Measurements from ENCODE around the gene INAVA. TPM values are rescaled to one million over a fixed set of nuclear protein-coding genes. Genes with fewer than 3 reads are reported as not detected.

Gene INAVA
- total RNA-seq = under 0.01 and 0.18 TPM in 2 replicates

DNA sequence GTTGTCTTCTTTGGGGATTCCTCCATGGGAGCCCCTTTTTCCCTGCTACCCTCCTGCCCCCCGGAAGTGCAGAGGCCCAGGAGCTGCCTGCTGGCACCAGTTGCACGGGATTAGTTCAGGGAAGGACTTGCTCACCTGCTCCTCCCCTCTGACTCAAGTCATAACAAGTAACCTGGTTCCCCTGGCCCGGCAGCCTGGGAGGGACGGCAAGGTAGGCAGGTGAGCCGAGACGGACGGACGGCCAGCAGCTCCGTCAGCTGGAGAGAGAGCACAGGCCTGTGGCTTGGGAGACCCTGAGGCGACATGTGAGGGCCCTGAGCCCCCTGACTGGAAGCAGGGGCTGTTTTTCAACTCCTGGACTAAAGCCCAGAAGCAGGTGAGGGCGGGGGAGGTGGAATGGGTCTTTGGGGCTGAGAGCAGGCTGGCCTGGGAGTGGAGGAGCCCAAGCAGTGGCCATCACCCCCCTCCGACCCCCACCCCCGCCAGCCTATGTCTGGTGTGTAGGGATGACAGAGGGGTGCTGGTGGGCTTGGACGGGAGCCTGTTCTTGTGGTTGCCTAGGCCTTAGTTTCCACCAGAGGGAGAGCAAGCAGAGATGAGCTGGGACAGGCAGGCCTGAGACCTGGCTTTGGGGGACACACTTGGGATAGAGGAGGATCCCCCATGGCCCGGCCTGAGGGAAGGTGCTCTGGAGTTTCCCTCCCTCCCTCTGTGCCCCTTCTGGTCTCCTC, at the start of gene INAVA:
Gene INAVA, plus strand, starts transcription at position 189 of the 731 bp plus-strand sequence. CDS start 3,501 bp downstream, outside the sequence.

DNA sequence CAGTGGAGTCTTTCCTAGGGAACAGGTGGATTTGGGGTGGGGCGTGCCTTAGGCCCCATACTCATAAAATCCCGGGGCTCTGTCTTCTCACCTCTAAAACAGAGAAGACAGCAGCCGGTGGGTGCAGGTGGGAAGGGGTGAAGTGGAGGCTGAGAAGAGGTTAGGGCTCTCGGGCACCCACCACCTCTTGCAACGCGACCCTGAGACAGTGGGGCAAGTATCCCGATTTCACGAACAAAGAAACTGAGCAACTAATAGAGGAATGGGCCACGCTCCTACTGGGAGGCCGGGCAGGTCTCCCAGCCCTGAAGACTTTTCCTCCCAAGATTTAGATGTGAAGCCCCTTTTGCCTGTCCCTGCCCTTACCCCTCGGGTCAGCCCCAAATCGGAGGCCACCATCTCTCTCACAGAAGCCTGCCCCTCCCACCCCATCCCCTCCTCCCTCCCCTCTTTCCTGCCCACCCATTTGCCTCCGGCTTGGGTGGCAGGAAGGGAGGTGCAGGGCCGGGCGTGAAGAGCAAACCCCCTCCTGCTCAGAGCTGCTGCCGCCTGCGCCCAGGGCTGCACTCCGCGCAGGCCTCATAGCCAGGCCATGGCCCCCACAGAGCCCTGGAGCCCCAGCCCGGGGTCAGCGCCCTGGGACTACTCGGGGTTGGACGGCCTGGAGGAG, 22.1 kb upstream of the INAVA start, which contains the start of gene GPR25:
Gene GPR25, plus strand, starts transcription at position 536 of the 670 bp plus-strand sequence. Its CDS starts 57 bp downstream, at position 593.

Other genes with a start within 250 kb of the INAVA start
- 15.4 and 15.6 TPM in 2 replicates for gene DDX59, start 225.0 kb upstream of the INAVA start, total RNA-seq
- 19.5 and 19.9 TPM in 2 replicates for gene CAMSAP2, start 156.0 kb upstream of the INAVA start, total RNA-seq
- gene GPR25, start 21.9 kb upstream of the INAVA start, total RNA-seq = not detected in 2 replicates
- gene KIF21B, start 128.8 kb downstream of the INAVA start, total RNA-seq = under 0.01 and 0.09 TPM in 2 replicates
- not detected in 2 replicates for gene CACNA1S, start 217.5 kb downstream of the INAVA start, total RNA-seq
- gene ASCL5, start 232.3 kb downstream of the INAVA start, total RNA-seq = not detected in 2 replicates

All from smooth muscle cell of bladder (primary cell).